Ascending aorta (tissue), 2 donors: ENCODE measurements around the gene NOTCH1. TPM values are rescaled to one million over a fixed set of nuclear protein-coding genes. Genes with fewer than 3 reads are reported as not detected.
"Not testable (repeated sequence)": the region's sequence is repeated elsewhere in the genome, so short reads cannot be mapped to it uniquely, and the experiment has no call there.

Source experiments
- DNase-seq, 2 donors: peaks; one replicate each; pipeline ENCODE4 v3.0.0-alpha.2; 2019; ENCODE audit warnings: low spot score in 2 of 2
- H3K27ac ChIP-seq, 2 donors: fragments of 200-600 bp; sonication (generic); one replicate each; pipeline ENCODE4 v1.5.1; 2016 to 2017; ENCODE audit warnings: mild to moderate bottlenecking in 1 of 2
- H3K27me3 ChIP-seq: fragments of 200-600 bp; sonication (generic); one replicate; pipeline ENCODE4 v1.5.1; 2017
- H3K36me3 ChIP-seq, 2 donors: fragments of 200-600 bp; sonication (generic); one replicate each; pipeline ENCODE4 v1.5.1; 2016
- H3K4me1 ChIP-seq, 2 donors: fragments of 200-600 bp; sonication (generic); one replicate each; pipeline ENCODE4 v1.5.1; 2016 to 2017; ENCODE audit warnings: mild to moderate bottlenecking in 1 of 2
- H3K4me3 ChIP-seq, 2 donors: fragments of 200-600 bp; sonication (generic); one replicate each; pipeline ENCODE4 v1.5.1; 2016 to 2017; ENCODE audit warnings: mild to moderate bottlenecking in 1 of 2
- H3K9me3 ChIP-seq, 2 donors: fragments of 200-600 bp; sonication (generic); one replicate each; pipeline ENCODE4 v1.5.1; 2016
- CTCF ChIP-seq, 3 experiments: fragments of 200-600 bp in 2 of 3; fragments of 450-650 bp in 1 of 3; sonication (generic) in 2 of 3; IDR thresholded peaks; one replicate each; pipeline ENCODE4 v1.5.1; 2016 to 2019; ENCODE audit warnings: antibody characterized with exemption in 3 of 3, mild to moderate bottlenecking in 1 of 3, moderate library complexity in 1 of 3
- intact Hi-C: fragments of 100-400 bp; cut with DNase I; formaldehyde crosslinking; loops from one replicate; pipeline ENCODE4 v1.15.1; 2023
- total RNA-seq: library from RNA; depleted of rRNA; stranded (reverse); fragments of >200 nt; gene quantifications from one replicate; pipeline ENCODE4 v1.1.0, GENCODE V29; 2016

NOTCH1 gene
- total RNA-seq, 1 donor from 2014 or later = 120 TPM

- intact Hi-C loops = loop anchor here (1.0 to 10.0 kb wide), 2 partner anchors 30 to 51 kb away; partner anchors contain the start of gene NOTCH1
- no peak for TF ChIP-seq CTCF (IDR thresholded peaks at IDR 0.05)
- Histone ChIP-seq H3K27ac (peak overlapping the region in 1 of 2 donors; percentile 3), H3K4me3 (no peak overlapping the region), H3K36me3 (no peaks in the 10 kb centered on the region), H3K9me3 (no peaks in the 10 kb centered on the region), H3K27me3 (no peaks in the 10 kb centered on the region), H3K4me1 (peaks cover 25 to 30% of the 10 kb centered on the region in 2 donors)
- peak; percentile 41 to 89 for DNase-seq
Observed at GRCh38 chr9:136576269-136576626, 30.4 kb upstream of the NOTCH1 start.

GRCh38 chr9:136575626-136576268, 29.9 kb upstream of the NOTCH1 start:
- no peaks in the 10 kb centered on the region for H3K9me3 ChIP-seq
- H3K27me3 ChIP-seq = no peaks in the 10 kb centered on the region
- H3K36me3 ChIP-seq = no peaks in the 10 kb centered on the region
- intact Hi-C loops = loop anchor here (1.0 to 10.0 kb wide), 2 partner anchors 29 to 51 kb away; partner anchors contain the start of gene NOTCH1
- DNase-seq = no peak
- no peak overlapping the region for H3K4me3 ChIP-seq
- TF ChIP-seq CTCF (IDR thresholded peaks at IDR 0.05) = no peak
- H3K27ac ChIP-seq = no peak overlapping the region
- peaks cover 27 to 33% of the 10 kb centered on the region in 2 donors for H3K4me1 ChIP-seq

GRCh38 chr9:136574606-136575005, 28.8 kb upstream of the NOTCH1 start:
- not testable (repeated sequence) for H3K4me3 ChIP-seq, H3K9me3 ChIP-seq, H3K27ac ChIP-seq, H3K36me3 ChIP-seq, H3K27me3 ChIP-seq, DNase-seq
- H3K4me1 ChIP-seq = peaks cover 27 to 37% of the 10 kb centered on the region in 2 donors
- intact Hi-C loops = loop anchor here (5.0 to 10.0 kb wide), 2 partner anchors 33 to 50 kb away; no protein-coding TSS in a partner anchor

GRCh38 chr9:136572828-136573625, 27.2 kb upstream of the NOTCH1 start:
- DNase-seq = no peak
- Histone ChIP-seq H3K9me3 (no peaks in the 10 kb centered on the region), H3K36me3 (no peaks in the 10 kb centered on the region), H3K27ac (peak overlapping the region in 1 of 2 donors; percentile 73), H3K4me1 (peaks cover 31 to 48% of the 10 kb centered on the region in 2 donors), H3K4me3 (no peak overlapping the region), H3K27me3 (no peaks in the 10 kb centered on the region)
- TF ChIP-seq CTCF (IDR thresholded peaks at IDR 0.05) = no peak
- intact Hi-C loops = loop anchor here (5.0 to 10.0 kb wide), 2 partner anchors 34 to 48 kb away; no protein-coding TSS in a partner anchor

- Histone ChIP-seq H3K27me3 (no peaks in the 10 kb centered on the region), H3K27ac (peak overlapping the region; percentile 73 to 81), H3K9me3 (no peaks in the 10 kb centered on the region), H3K4me3 (no peak overlapping the region), H3K4me1 (peaks cover 38 to 56% of the 10 kb centered on the region in 2 donors), H3K36me3 (no peaks in the 10 kb centered on the region)
- TF ChIP-seq CTCF (IDR thresholded peaks at IDR 0.05) = no peak
- intact Hi-C loops = loop anchor here (5.0 to 10.0 kb wide), 2 partner anchors 35 to 47 kb away; no protein-coding TSS in a partner anchor
- peak in 1 of 2 donors; percentile 81 for DNase-seq
Observed at GRCh38 chr9:136572003-136572827, 26.4 kb upstream of the NOTCH1 start.
